GM19467 (cell line): ENCODE data around the gene COL20A1.
"Not testable (repeated sequence)": the region's sequence is repeated elsewhere in the genome, so short reads cannot be mapped to it uniquely, and the experiment has no call there.

Experiments
- ATAC-seq: cut with Tn5 transposase; IDR thresholded peaks from one replicate; pipeline ENCODE4 v1.9.1; 2021; ENCODE audit warnings: mild to moderate bottlenecking, moderate library complexity; ENCODE audit not compliant: unreplicated experiment

Gene COL20A1

GRCh38 chr20:63292904-63293303 lies at the start of gene COL20A1:
Gene COL20A1, plus strand, starts transcription at chr20:63293186. Its CDS starts 1,922 bp downstream, at chr20:63295108.
- ATAC-seq = no peak

GRCh38 chr20:63243604-63244247 lies 49.3 kb upstream of the COL20A1 start:
- ATAC-seq = no peak

GRCh38 chr20:63244468-63244867 lies 48.5 kb upstream of the COL20A1 start:
- no peak for ATAC-seq

- ATAC-seq = no peak
Observed at GRCh38 chr20:63246490-63247288, 46.3 kb upstream of the COL20A1 start.

GRCh38 chr20:63247671-63248228 lies 45.2 kb upstream of the COL20A1 start:
- no peak for ATAC-seq

GRCh38 chr20:63248835-63249591 lies 44.0 kb upstream of the COL20A1 start:
- ATAC-seq = no peak

GRCh38 chr20:63249891-63250290 lies 43.1 kb upstream of the COL20A1 start:
- ATAC-seq = no peak

GRCh38 chr20:63251350-63251749 lies 41.6 kb upstream of the COL20A1 start:
- not testable (repeated sequence) for ATAC-seq

- ATAC-seq = no peak
Observed at GRCh38 chr20:63252284-63252711, 40.7 kb upstream of the COL20A1 start.

GRCh38 chr20:63253065-63253437 lies 39.9 kb upstream of the COL20A1 start:
- no peak for ATAC-seq

GRCh38 chr20:63253438-63254231 lies 39.4 kb upstream of the COL20A1 start:
- no peak for ATAC-seq

- ATAC-seq = no peak
Observed at GRCh38 chr20:63254232-63254605, 38.8 kb upstream of the COL20A1 start, which contains the start of gene NKAIN4. Gene NKAIN4, minus strand, starts transcription at chr20:63254463. Its CDS starts 13 bp downstream, at chr20:63254450.

GRCh38 chr20:63254606-63255384 lies 38.2 kb upstream of the COL20A1 start:
- ATAC-seq = no peak

- ATAC-seq = no peak
Observed at GRCh38 chr20:63255931-63256704, 36.9 kb upstream of the COL20A1 start.

- ATAC-seq = no peak
Observed at GRCh38 chr20:63256954-63257353, 36.0 kb upstream of the COL20A1 start.

- no peak for ATAC-seq
Observed at GRCh38 chr20:63257629-63258028, 35.4 kb upstream of the COL20A1 start.

GRCh38 chr20:63258781-63259180 lies 34.2 kb upstream of the COL20A1 start:
- no peak for ATAC-seq

GRCh38 chr20:63259734-63260460 lies 33.1 kb upstream of the COL20A1 start:
- no peak for ATAC-seq
